ENCODE data around the gene SLC27A5. TPM values are rescaled to one million over a fixed set of nuclear protein-coding genes. Genes with fewer than 3 reads are reported as not detected.
"Not testable (repeated sequence)": the region's sequence is repeated elsewhere in the genome, so short reads cannot be mapped to it uniquely, and the experiment has no call there.

Gene SLC27A5
- total RNA-seq, 1 donor from 2014 or later: 23.5 TPM

DNA sequence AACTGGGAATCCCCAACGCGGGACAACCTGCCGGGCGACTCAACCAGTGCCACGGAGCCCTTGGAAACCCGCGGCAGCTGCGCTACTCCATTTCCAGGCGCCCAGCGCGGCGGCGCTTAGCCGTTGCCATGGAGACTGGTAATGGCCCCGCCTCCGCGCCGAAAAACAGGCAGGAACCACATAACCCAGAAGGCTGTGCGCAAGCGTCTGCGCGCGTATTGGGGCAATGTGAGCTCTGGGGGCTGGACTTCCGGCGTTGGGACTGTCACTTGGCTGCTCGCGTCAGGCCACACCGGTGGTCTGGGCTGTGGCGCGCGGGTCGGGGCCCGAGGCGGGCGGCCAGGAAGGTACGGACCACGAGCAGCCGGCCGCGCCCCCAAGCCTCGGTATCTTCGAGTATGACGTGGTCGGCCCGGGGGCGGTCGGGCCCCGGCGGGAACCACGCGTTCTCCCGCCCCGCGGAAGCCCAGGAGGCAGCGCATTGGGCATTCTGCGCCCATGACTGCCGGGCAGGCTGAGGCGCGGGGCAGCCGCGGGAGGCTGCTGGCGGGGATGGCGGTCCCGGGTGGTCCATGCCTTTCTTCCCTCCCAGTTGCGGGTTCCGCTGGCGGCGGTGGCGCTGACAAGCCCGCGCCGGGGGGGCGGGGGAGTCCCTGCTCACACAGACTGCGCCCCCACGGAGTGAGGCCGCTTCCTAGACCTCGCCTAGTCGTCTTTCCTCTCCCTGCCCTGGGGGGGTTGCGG lies 60.3 kb downstream of the SLC27A5 start, which contains the start of gene ZNF324B:
TSS of gene ZNF324B (plus strand) at position 265 of the 744 bp plus-strand sequence. CDS start 2,080 bp downstream, outside the sequence.
- H3K9me3 Mint-ChIP-seq: peaks cover 24% of the 10 kb centered on the region
- peaks cover 19% of the 10 kb centered on the region for H3K4me1 Mint-ChIP-seq (ENCODE audit: low read depth)
- intact Hi-C loops (cut with micrococcal nuclease): loop anchor here (1.0 to 2.0 kb wide), 6 partner anchors 11 to 173 kb away; partner anchors contain the start of genes RPS5, ZNF132, ZNF324 and ZNF446
- peak within 1 kb of the TSS; percentile 75 for H3K4me3 Mint-ChIP-seq (ENCODE audit: low read depth)
- DNase-seq (ENCODE audit: low spot score): peak; percentile 95
- H3K27ac Mint-ChIP-seq: no peak within 1 kb of the TSS
- peaks cover 3% of the 10 kb centered on the region for H3K27me3 Mint-ChIP-seq (ENCODE audit: low read depth)
- H3K36me3 Mint-ChIP-seq (ENCODE audit: low read depth): peaks cover 23% of the 10 kb centered on the region

GRCh38 chr19:58450856-58451357 lies 60.9 kb downstream of the SLC27A5 start:
- H3K27ac Mint-ChIP-seq: no peak overlapping the region
- peaks cover 3% of the 10 kb centered on the region for H3K27me3 Mint-ChIP-seq (ENCODE audit: low read depth)
- H3K9me3 Mint-ChIP-seq: peaks cover 24% of the 10 kb centered on the region
- H3K36me3 Mint-ChIP-seq (ENCODE audit: low read depth): peaks cover 19% of the 10 kb centered on the region
- no peak for DNase-seq (ENCODE audit: low spot score)
- H3K4me1 Mint-ChIP-seq (ENCODE audit: low read depth): peaks cover 19% of the 10 kb centered on the region
- intact Hi-C loops (cut with micrococcal nuclease): loop anchor here (1.0 to 2.0 kb wide), 6 partner anchors 11 to 172 kb away; partner anchors contain the start of genes RPS5, ZNF132, ZNF324 and ZNF446
- peak overlapping the region; percentile 75 for H3K4me3 Mint-ChIP-seq (ENCODE audit: low read depth)

GRCh38 chr19:58449980-58450379 lies 61.8 kb downstream of the SLC27A5 start:
- peaks cover 19% of the 10 kb centered on the region for H3K36me3 Mint-ChIP-seq (ENCODE audit: low read depth)
- DNase-seq (ENCODE audit: low spot score); H3K27ac Mint-ChIP-seq; H3K27me3 Mint-ChIP-seq (ENCODE audit: low read depth); H3K4me3 Mint-ChIP-seq (ENCODE audit: low read depth): not testable (repeated sequence)
- H3K9me3 Mint-ChIP-seq: peaks cover 24% of the 10 kb centered on the region
- peaks cover 19% of the 10 kb centered on the region for H3K4me1 Mint-ChIP-seq (ENCODE audit: low read depth)
- intact Hi-C loops (cut with micrococcal nuclease): loop anchor here (2.0 kb wide), 3 partner anchors 17 to 171 kb away; partner anchors contain the start of genes ZNF324, ZNF446 and ZNF8

DNA sequence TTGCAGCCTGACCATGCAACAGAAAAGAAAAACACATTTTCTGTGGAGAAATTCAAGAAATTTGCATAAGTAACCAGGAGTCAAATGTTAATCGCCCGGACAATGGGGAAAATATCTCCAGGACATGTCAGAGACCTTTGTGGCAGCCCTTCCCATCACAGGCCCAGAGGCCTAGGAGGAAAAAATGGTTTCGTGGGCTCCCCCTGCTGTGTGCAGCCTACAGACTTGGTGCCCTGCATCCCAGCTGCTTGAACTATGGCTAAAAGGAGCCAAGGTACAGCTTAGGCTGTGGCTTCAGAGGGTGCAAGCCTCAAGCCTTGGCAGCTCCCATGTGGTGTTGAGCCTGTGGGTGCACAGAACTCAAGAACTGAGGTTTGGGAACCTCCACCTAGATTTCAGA lies 62.9 kb downstream of the SLC27A5 start:
- H3K27ac Mint-ChIP-seq; H3K4me3 Mint-ChIP-seq (ENCODE audit: low read depth); intact Hi-C loops (cut with micrococcal nuclease); DNase-seq (ENCODE audit: low spot score); H3K27me3 Mint-ChIP-seq (ENCODE audit: low read depth): not testable (repeated sequence)
- Mint-ChIP-seq H3K36me3 (ENCODE audit: low read depth) (peaks cover 11% of the 10 kb centered on the region), H3K9me3 (peaks cover 24% of the 10 kb centered on the region), H3K4me1 (ENCODE audit: low read depth) (peaks cover 19% of the 10 kb centered on the region)

Other genes starting within 250 kb of the SLC27A5 start
- 4.7 and 5.3 TPM in 2 replicates for gene ZNF8, start 233.0 kb downstream of the SLC27A5 start, total RNA-seq
- gene ERVK3-1, start 206.6 kb downstream of the SLC27A5 start, total RNA-seq: 64.2 and 65.0 TPM in 2 replicates
- gene ZSCAN22, start 185.0 kb downstream of the SLC27A5 start, total RNA-seq: 4.6 and 4.9 TPM in 2 replicates
- 11.8 and 13.3 TPM in 2 replicates for gene A1BG, start 158.5 kb downstream of the SLC27A5 start, total RNA-seq
- 0.76 and 2.2 TPM in 2 replicates for gene ZNF497, start 149.2 kb downstream of the SLC27A5 start, total RNA-seq
- gene ZNF837, start 131.0 kb downstream of the SLC27A5 start, total RNA-seq: 1.1 and 1.5 TPM in 2 replicates
- 1,217 and 1,244 TPM in 2 replicates for gene RPS5, start 124.7 kb downstream of the SLC27A5 start, total RNA-seq
- 0.57 and 0.91 TPM in 2 replicates for gene RNF225, start 116.3 kb downstream of the SLC27A5 start, total RNA-seq
- 11.2 and 12.2 TPM in 2 replicates for gene ZNF584, start 103.3 kb downstream of the SLC27A5 start, total RNA-seq
- 3.2 and 3.4 TPM in 2 replicates for gene ZNF132, start 71.8 kb downstream of the SLC27A5 start, total RNA-seq
- gene ZNF324B, start 60.4 kb downstream of the SLC27A5 start, total RNA-seq: 9.6 and 11.3 TPM in 2 replicates
- 11.6 and 12.3 TPM in 2 replicates for gene ZNF324, start 44.9 kb downstream of the SLC27A5 start, total RNA-seq
- 6.6 and 6.9 TPM in 2 replicates for gene ZNF446, start 35.6 kb downstream of the SLC27A5 start, total RNA-seq
- 16.6 and 17.7 TPM in 2 replicates for gene ZBTB45, start 7.8 kb upstream of the SLC27A5 start, total RNA-seq
- gene TRIM28, start 32.1 kb upstream of the SLC27A5 start, total RNA-seq: 658 and 662 TPM in 2 replicates
- 102 and 105 TPM in 2 replicates for gene CHMP2A, start 43.1 kb upstream of the SLC27A5 start, total RNA-seq
- gene UBE2M, start 46.6 kb upstream of the SLC27A5 start, total RNA-seq: 133 and 142 TPM in 2 replicates
- 18.8 and 19.0 TPM in 2 replicates for gene MZF1, start 61.3 kb upstream of the SLC27A5 start, total RNA-seq